ENCODE measurements around the gene POM121L12. TPM values are rescaled to one million over a fixed set of nuclear protein-coding genes. Genes with fewer than 3 reads are reported as not detected.

Gene POM121L12
- total and polyA plus RNA-seq, 2 donors (not counting 1 experiment from before 2014, with no cell fraction given), result not detected

DNA sequence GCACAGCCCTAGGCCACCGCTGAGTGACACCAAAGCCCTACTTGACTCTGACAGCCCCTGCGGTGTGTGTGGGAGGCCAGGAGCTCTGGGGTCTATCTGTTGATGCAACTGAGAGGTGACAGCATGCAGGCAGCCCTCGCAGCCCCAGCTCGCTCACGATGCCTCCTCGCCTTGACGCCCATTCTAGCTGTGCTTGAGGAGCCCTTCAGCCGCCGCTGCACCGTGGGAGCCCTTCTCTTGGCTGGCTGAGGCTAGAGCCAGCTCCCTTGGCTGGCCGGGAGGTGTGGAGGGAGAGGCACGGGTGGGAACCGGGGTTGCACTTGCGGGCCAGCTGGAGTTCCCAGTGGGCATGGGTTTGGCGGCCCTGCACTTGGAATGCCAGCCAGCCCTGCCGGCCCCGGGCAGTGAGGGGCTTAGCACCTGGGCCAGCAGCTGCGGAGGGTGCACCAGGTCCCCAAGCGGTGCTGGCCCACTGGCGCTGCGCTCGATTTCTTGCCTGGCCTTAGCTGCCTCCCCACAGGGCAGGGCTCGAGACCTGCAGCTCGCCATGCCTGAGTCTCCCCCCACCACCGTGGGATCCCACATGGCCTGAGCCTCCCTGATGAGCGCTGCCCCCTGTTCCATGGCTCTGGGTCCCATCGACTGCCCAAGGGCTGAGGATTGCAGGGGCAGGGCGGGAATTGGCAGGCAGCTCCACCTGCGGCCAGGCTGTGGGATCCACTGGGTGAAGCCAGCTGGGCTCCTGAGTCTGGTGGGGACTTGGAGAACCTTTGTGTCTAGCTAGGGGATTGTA, 31.6 kb upstream of the POM121L12 start:
- H3K9me3 Mint-ChIP-seq (ENCODE audit: insufficient read depth), result peaks cover 11% of the 10 kb centered on the region
- TF ChIP-seq, protein P1, sequence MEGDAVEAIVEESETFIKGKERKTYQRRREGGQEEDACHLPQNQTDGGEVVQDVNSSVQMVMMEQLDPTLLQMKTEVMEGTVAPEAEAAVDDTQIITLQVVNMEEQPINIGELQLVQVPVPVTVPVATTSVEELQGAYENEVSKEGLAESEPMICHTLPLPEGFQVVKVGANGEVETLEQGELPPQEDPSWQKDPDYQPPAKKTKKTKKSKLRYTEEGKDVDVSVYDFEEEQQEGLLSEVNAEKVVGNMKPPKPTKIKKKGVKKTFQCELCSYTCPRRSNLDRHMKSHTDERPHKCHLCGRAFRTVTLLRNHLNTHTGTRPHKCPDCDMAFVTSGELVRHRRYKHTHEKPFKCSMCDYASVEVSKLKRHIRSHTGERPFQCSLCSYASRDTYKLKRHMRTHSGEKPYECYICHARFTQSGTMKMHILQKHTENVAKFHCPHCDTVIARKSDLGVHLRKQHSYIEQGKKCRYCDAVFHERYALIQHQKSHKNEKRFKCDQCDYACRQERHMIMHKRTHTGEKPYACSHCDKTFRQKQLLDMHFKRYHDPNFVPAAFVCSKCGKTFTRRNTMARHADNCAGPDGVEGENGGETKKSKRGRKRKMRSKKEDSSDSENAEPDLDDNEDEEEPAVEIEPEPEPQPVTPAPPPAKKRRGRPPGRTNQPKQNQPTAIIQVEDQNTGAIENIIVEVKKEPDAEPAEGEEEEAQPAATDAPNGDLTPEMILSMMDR (IDR thresholded peaks at IDR 0.05), result no peak
- TF ChIP-seq EZH2 (IDR thresholded peaks at IDR 0.05; ENCODE audit: borderline replicate concordance, insufficient read depth, low read depth, low read length, poor library complexity, severe bottlenecking), result no peak

DNA sequence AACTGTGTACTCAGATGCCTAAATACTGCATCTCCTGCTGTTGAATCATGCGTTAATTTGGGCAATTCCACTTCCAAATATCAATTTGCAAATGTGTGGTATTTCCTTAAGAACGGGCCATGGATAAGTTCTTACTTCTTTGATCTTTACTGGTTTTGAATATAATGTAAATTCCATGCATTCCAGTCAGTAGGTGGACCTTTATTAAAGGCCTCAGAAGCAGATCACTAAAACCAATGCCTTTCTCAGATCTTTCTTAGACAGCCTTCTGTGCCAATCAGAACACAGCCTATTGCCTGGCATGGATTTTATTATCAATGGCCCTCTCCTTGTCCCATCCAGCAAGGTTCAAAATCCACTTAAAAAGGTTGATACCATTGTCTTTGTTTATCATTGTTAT, 21.5 kb upstream of the POM121L12 start:
- H3K9me3 ChIP-seq (ENCODE audit: control extremely low read depth in 1 of 3, control insufficient read depth in 2 of 3, insufficient read depth in 1 of 3, low read length in 2 of 3), result peaks cover 0 to 9% (median 0%) of the 10 kb centered on the region in 3 donors
- no peaks in the 10 kb centered on the region for H3K79me2 ChIP-seq (ENCODE audit: control insufficient read depth, insufficient read depth, low read length)
- no peak overlapping the region for H3K27ac ChIP-seq (ENCODE audit: low read length in 2 of 2)
- H3K36me3 ChIP-seq (replicated peaks in 1 of 2; ENCODE audit: control extremely low read depth in 1 of 2, control insufficient read depth in 1 of 2, extremely low read depth in 1 of 2, insufficient read depth in 2 of 2, low read length in 1 of 2), result no peaks in the 10 kb centered on the region
- ChIA-PET POLR2A (no interaction called here), CTCF (no interaction called here)
- no CpG with 5 or more reads among the region's 2 CpGs for WGBS (ENCODE audit: insufficient coverage)
- Mint-ChIP-seq H3K27ac (no peak overlapping the region), H3K9me3 (ENCODE audit: insufficient read depth) (peaks cover 2% of the 10 kb centered on the region), H3K27me3 (no peaks in the 10 kb centered on the region), H3K4me3 (no peak overlapping the region), H3K4me1 (no peaks in the 10 kb centered on the region)
- no peak overlapping the region for H3K9ac ChIP-seq (ENCODE audit: low read length)
- H3K4me3 ChIP-seq (ENCODE audit: control extremely low read depth in 1 of 5, extremely low read depth in 1 of 5, insufficient read depth in 1 of 5, low read depth in 2 of 5, low read length in 4 of 5), result no peak overlapping the region
- ATAC-seq (ENCODE audit: low read depth), result no peak
- DNase-seq, result no peak
- no peak overlapping the region for H3K4me2 ChIP-seq (replicated peaks; ENCODE audit: low read depth, low read length, poor library complexity, severe bottlenecking)
- no peaks in the 10 kb centered on the region for H3K27me3 ChIP-seq (replicated peaks in 1 of 4; ENCODE audit: control extremely low read depth in 1 of 4, control insufficient read depth in 3 of 4, insufficient read depth in 4 of 4, low read length in 3 of 4)
- no peaks in the 10 kb centered on the region for H4K20me1 ChIP-seq (ENCODE audit: control insufficient read depth, insufficient read depth, low read length, poor library complexity, severe bottlenecking)
- no peaks in the 10 kb centered on the region for H3K4me1 ChIP-seq (ENCODE audit: control insufficient read depth in 2 of 2, insufficient read depth in 2 of 2, low read length in 2 of 2)
- intact Hi-C loops (cut with micrococcal nuclease), result no loop called here
- H2AFZ ChIP-seq (ENCODE audit: insufficient read depth, low read depth, low read length, poor library complexity, severe bottlenecking), result no peak overlapping the region
- TF ChIP-seq, protein P1 (IDR thresholded peaks at IDR 0.05), result no peak
- no peak for TF ChIP-seq EZH2 (IDR thresholded peaks at IDR 0.05; ENCODE audit: borderline replicate concordance, insufficient read depth, low read depth, low read length, poor library complexity, severe bottlenecking)

More for the DNA sequence above, 31.6 kb upstream of the POM121L12 start:
- Histone ChIP-seq H4K20me1 (ENCODE audit: control insufficient read depth, insufficient read depth, low read length, poor library complexity, severe bottlenecking) (no peaks in the 10 kb centered on the region), H3K4me3 (ENCODE audit: control extremely low read depth in 1 of 5, extremely low read depth in 1 of 5, insufficient read depth in 1 of 5, low read depth in 2 of 5, low read length in 4 of 5) (no peak overlapping the region), H2AFZ (ENCODE audit: insufficient read depth, low read depth, low read length, poor library complexity, severe bottlenecking) (no peak overlapping the region), H3K27me3 (replicated peaks in 1 of 4; ENCODE audit: control extremely low read depth in 1 of 4, control insufficient read depth in 3 of 4, insufficient read depth in 4 of 4, low read length in 3 of 4) (no peaks in the 10 kb centered on the region), H3K9me3 (ENCODE audit: control extremely low read depth in 1 of 3, control insufficient read depth in 2 of 3, insufficient read depth in 1 of 3, low read length in 2 of 3) (peaks cover 0 to 42% (median 0%) of the 10 kb centered on the region in 3 donors), H3K9ac (ENCODE audit: low read length) (no peak overlapping the region), H3K27ac (ENCODE audit: low read length in 2 of 2) (no peak overlapping the region), H3K4me2 (replicated peaks; ENCODE audit: low read depth, low read length, poor library complexity, severe bottlenecking) (no peak overlapping the region), H3K79me2 (ENCODE audit: control insufficient read depth, insufficient read depth, low read length) (no peaks in the 10 kb centered on the region), H3K4me1 (ENCODE audit: control insufficient read depth in 2 of 2, insufficient read depth in 2 of 2, low read length in 2 of 2) (no peaks in the 10 kb centered on the region), H3K36me3 (replicated peaks in 1 of 2; ENCODE audit: control extremely low read depth in 1 of 2, control insufficient read depth in 1 of 2, extremely low read depth in 1 of 2, insufficient read depth in 2 of 2, low read length in 1 of 2) (no peaks in the 10 kb centered on the region)
- no peak for DNase-seq
- Mint-ChIP-seq H3K4me1 (no peaks in the 10 kb centered on the region), H3K27me3 (no peaks in the 10 kb centered on the region), H3K27ac (no peak overlapping the region), H3K4me3 (no peak overlapping the region)
- ATAC-seq (ENCODE audit: low read depth), result no peak
- ChIA-PET CTCF (no interaction called here), POLR2A (no interaction called here)
- WGBS (ENCODE audit: insufficient coverage), result 95% methylated on average over 27 of the region's 29 CpGs
- intact Hi-C loops (cut with micrococcal nuclease), result no loop called here

Measured in B cell (primary cell).